Nephron progenitor cell (in vitro differentiated cells): ENCODE measurements around the gene KCNMA1.

ENCODE experiments used
- DNase-seq: peaks from one replicate; pipeline ENCODE4 v3.0.0; 2021
- H3K27ac Mint-ChIP-seq: 2 replicates; pipeline ENCODE4 v1.8.0; 2021; ENCODE audit warnings: mild to moderate bottlenecking, moderate library complexity, mixed read lengths
- H3K27me3 Mint-ChIP-seq: 2 replicates; pipeline ENCODE4 v1.8.0; 2021; ENCODE audit warnings: mild to moderate bottlenecking, low read depth, mixed read lengths; ENCODE audit not compliant: poor library complexity
- H3K36me3 Mint-ChIP-seq: 2 replicates; pipeline ENCODE4 v1.8.0; 2021; ENCODE audit warnings: low read depth, mixed read lengths
- H3K4me1 Mint-ChIP-seq: 2 replicates; pipeline ENCODE4 v1.8.0; 2021; ENCODE audit warnings: mixed read lengths
- H3K4me3 Mint-ChIP-seq: 2 replicates; pipeline ENCODE4 v1.8.0; 2021; ENCODE audit warnings: mild to moderate bottlenecking, moderate library complexity, mixed read lengths
- H3K9me3 Mint-ChIP-seq: 2 replicates; pipeline ENCODE4 v1.8.0; 2021; ENCODE audit warnings: mild to moderate bottlenecking, moderate library complexity, mixed read lengths
- CTCF ChIP-seq: fragments of 200-600 bp; sonication (generic); IDR thresholded peaks from 2 replicates; pipeline ENCODE4 v1.5.0; 2021; ENCODE audit warnings: antibody characterized with exemption

KCNMA1 gene

DNA sequence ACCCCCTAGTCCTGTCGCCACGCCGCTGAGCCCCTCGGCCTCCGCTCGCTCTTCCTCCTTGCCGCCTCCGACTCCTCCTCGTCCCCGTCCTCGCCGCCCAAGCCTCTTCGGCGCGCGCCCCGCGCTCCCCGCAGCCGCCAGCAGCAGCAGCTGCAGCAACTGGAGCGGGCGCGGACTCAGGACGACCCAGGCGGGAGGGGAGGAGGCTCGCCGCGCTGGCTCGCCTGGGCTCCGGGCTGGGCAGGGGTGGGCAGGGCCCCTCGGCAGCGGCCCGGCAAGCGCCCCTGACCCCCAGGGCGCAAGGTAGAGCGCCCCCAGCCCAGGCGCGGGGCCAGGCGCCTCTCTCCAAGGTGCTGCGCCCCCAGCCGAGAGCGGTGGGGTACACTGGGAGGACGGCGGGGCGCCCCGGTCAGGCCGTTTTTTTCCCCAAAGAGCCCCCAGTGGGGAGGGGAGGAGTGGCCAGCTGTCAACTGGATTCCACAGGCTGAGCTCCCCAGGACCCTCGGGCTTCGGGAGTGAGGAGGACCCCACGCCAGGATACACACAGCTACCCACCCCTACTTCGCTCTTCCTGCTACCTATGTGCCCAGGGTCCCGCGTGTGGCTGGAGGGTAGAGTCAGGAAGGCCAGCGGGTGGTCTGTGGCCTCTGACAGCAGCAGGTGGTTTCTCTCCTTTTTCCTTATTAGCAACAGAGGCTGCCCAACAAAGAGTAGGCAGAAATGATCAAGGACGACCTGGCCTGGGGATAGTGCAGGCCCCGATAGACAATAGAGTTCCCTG lies 903 bp upstream of the KCNMA1 start:
- Mint-ChIP-seq H3K27ac (no peak overlapping the region), H3K36me3 (no peaks in the 10 kb centered on the region), H3K27me3 (peaks cover 82% of the 10 kb centered on the region), H3K4me1 (peaks cover 37% of the 10 kb centered on the region), H3K9me3 (no peaks in the 10 kb centered on the region), H3K4me3 (peak overlapping the region; percentile 85)
- DNase-seq = peak; percentile 74
- TF ChIP-seq CTCF = no peak

DNA sequence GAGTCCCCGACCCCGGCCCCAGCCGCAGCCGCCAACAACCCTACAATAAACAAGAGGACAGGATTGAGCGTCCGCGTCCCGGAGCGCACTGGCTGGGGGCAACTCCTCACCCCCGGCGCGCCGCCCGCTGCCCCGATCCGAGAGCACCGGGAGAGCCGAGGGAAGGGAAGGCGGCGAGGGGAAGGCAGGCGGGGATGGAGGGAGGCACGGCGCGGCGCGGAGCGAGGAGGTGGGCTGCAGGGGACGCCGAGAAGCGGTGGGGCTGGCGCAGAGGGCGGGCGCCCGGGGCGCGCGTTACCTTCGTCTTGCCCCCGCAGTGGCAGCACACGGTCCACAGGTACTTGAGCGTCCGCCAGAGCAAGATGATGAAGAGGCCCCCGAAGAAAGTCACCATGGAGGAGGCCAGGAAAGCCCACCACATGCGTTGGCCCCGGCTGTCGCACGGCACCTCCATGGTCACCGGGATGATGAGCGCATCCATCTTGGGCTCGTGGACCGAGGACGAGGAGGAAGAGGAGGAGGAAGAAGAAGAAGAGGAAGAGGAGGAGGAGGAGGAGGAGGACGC lies 559 bp downstream of the KCNMA1 start:
- Mint-ChIP-seq H3K4me1 (peaks cover 42% of the 10 kb centered on the region), H3K27me3 (peaks cover 90% of the 10 kb centered on the region), H3K27ac (no peak overlapping the region), H3K9me3 (no peaks in the 10 kb centered on the region), H3K36me3 (no peaks in the 10 kb centered on the region), H3K4me3 (peak overlapping the region; percentile 88)
- peak; percentile 53 for DNase-seq
- no peak for TF ChIP-seq CTCF

DNA sequence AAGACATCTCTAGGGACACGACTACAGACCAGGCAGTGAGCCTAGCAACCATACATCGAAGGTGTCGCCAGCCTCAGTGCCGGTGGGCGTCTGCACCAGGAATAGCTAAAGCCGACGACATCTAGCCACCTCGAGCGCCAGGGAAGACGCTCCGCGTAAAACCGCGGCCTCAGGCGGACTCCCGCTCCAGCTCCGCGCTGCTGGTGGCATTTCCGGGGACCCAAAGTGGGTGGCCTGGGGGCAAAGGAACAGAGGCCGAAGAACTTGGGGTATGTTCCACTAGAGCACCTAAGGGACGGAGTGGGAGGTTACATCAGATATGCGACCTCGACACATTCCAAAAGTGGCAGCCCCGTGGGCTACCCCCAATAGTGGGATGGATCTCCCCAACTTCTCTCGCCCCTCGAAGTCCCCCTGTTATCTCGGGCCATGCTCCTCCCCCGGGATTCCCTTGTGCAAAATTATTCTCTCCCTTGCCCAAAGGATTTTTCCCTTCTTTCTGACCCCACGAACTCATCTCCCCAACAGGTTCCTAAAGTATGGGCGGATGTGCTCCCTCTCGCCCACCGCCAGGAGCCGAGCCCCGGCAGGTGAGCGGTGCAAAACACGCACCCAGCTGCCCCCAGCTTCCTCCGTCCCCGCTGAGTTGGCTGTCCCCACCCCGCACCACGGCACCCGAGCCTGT lies 1.2 kb downstream of the KCNMA1 start:
- Mint-ChIP-seq H3K4me3 (peak overlapping the region; percentile 88), H3K27ac (no peak overlapping the region), H3K36me3 (no peaks in the 10 kb centered on the region), H3K9me3 (no peaks in the 10 kb centered on the region), H3K4me1 (peaks cover 42% of the 10 kb centered on the region), H3K27me3 (peaks cover 86% of the 10 kb centered on the region)
- DNase-seq = peak; percentile 40
- no peak for TF ChIP-seq CTCF

DNA sequence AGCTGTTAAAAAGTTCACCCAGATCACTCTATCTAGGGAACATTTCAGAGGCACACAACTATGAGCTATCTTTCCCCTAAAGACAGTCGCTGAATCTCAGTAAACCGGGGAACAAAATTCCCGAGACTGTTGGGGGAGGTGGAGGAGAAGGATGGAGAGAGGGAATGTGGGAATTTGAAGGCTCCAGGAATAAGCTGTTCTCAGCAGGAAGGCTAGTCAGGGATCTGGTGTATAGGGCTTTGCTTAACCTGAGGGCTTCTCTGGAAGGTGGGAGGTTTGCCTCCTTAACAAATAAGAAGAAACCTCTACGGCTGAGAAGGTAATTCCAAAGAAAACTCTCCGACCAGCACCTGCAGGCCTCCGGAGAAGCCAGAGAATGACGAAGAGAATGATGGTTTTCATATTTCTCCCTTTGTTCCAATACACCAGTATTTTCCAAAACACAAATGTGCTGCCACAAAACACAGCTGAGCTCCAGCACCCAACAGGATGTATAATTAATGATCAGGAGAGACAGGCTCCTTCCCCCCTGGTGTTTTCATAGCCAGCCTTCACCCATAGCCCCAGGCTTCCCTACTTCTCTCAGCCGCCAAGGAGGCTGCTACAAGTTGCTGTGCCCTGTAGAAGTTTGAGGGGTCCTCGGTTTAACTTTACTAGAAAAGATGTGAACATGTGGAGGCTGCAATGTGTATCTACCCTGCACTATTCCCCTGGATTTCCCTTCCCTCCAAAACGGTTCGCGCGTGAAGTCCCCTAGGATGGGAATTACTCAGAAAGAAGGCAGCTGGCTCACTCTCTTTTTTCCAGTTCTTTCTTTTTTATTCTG lies 2.0 kb downstream of the KCNMA1 start:
- no peak for DNase-seq
- H3K27me3 Mint-ChIP-seq = peaks cover 78% of the 10 kb centered on the region
- no peaks in the 10 kb centered on the region for H3K36me3 Mint-ChIP-seq
- peak overlapping the region; percentile 88 for H3K4me3 Mint-ChIP-seq
- H3K9me3 Mint-ChIP-seq = no peaks in the 10 kb centered on the region
- H3K27ac Mint-ChIP-seq = no peak overlapping the region
- no peak for TF ChIP-seq CTCF
- peaks cover 42% of the 10 kb centered on the region for H3K4me1 Mint-ChIP-seq

DNA sequence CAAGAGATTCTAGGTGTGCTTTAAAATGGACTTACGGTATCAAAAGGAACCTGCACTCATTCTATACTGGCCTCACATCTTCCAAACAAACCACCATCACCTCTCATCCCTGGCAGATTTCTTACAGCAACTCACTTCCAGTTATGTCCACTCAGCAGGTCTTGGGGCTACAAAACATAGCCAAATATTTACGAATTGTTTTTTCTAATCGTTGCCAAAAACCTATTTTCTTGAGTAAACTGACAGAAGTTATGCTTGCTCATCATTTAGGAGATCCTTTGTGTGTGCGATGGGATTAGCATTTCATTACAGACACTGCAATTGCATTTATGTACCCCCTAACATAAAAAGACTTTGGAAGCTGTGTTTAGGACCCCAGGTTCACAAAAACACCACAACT lies 2.7 kb downstream of the KCNMA1 start:
- Mint-ChIP-seq H3K36me3 (no peaks in the 10 kb centered on the region), H3K27me3 (peaks cover 74% of the 10 kb centered on the region), H3K4me3 (peak overlapping the region; percentile 8), H3K4me1 (peaks cover 42% of the 10 kb centered on the region), H3K9me3 (no peaks in the 10 kb centered on the region), H3K27ac (no peak overlapping the region)
- no peak for TF ChIP-seq CTCF
- no peak for DNase-seq
